HG02798 (cell line): Measurements from ENCODE around the gene TFB1M.

Source experiments
- ATAC-seq: cut with Tn5 transposase; IDR thresholded peaks from one replicate; pipeline ENCODE4 v1.9.1; 2021; ENCODE audit warnings: mild to moderate bottlenecking; ENCODE audit not compliant: unreplicated experiment, poor library complexity

TFB1M gene

GRCh38 chr6:155309150-155309549, 5.1 kb downstream of the TFB1M start:
- ATAC-seq = no peak

GRCh38 chr6:155306958-155307357, 7.3 kb downstream of the TFB1M start:
- ATAC-seq = no peak

GRCh38 chr6:155303361-155303870, 10.9 kb downstream of the TFB1M start:
- ATAC-seq = no peak

GRCh38 chr6:155301867-155302266, 12.4 kb downstream of the TFB1M start:
- no peak for ATAC-seq

- ATAC-seq = no peak
These were observed 16.6 kb downstream of the TFB1M start for GRCh38 chr6:155297669-155298068.

GRCh38 chr6:155292711-155293110, 21.6 kb downstream of the TFB1M start:
- ATAC-seq = no peak

GRCh38 chr6:155291291-155291690, 23.0 kb downstream of the TFB1M start:
- no peak for ATAC-seq

- no peak for ATAC-seq
These were observed 23.8 kb downstream of the TFB1M start for GRCh38 chr6:155290491-155290890.

GRCh38 chr6:155287762-155288161, 26.5 kb downstream of the TFB1M start:
- ATAC-seq = no peak

- ATAC-seq = no peak
These were observed 29.5 kb downstream of the TFB1M start for GRCh38 chr6:155284775-155285174.

GRCh38 chr6:155278319-155279049, 35.8 kb downstream of the TFB1M start:
- ATAC-seq = no peak

- no peak for ATAC-seq
These were observed 37.6 kb downstream of the TFB1M start for GRCh38 chr6:155276638-155277037.

- no peak for ATAC-seq
These were observed 38.3 kb downstream of the TFB1M start for GRCh38 chr6:155275808-155276480.

GRCh38 chr6:155274533-155274932, 39.8 kb downstream of the TFB1M start:
- no peak for ATAC-seq

GRCh38 chr6:155274106-155274505, 40.2 kb downstream of the TFB1M start:
- ATAC-seq = no peak

- ATAC-seq = no peak
These were observed 40.9 kb downstream of the TFB1M start for GRCh38 chr6:155273431-155273830.

GRCh38 chr6:155272353-155273232, 41.7 kb downstream of the TFB1M start:
- no peak for ATAC-seq

GRCh38 chr6:155271145-155271544, 43.1 kb downstream of the TFB1M start:
- ATAC-seq = no peak

- no peak for ATAC-seq
These were observed 43.7 kb downstream of the TFB1M start for GRCh38 chr6:155270561-155271091.

- no peak for ATAC-seq
These were observed 44.5 kb downstream of the TFB1M start for GRCh38 chr6:155269765-155270164.
